ENCODE data around the gene IDH1. TPM values are rescaled to one million over a fixed set of nuclear protein-coding genes. Genes with fewer than 3 reads are reported as not detected.
"Not testable (repeated sequence)": the region's sequence is repeated elsewhere in the genome, so short reads cannot be mapped to it uniquely, and the experiment has no call there.

IDH1 gene
- total RNA-seq, 4 donors from 2014 or later, result 38.4 to 58.3 (median 43.9) TPM

- no peaks in the 10 kb centered on the region for H3K4me1 ChIP-seq
- H3K4me3 ChIP-seq, result no peak overlapping the region
- 99% methylated on average over 14 of the region's 33 CpGs for WGBS
- TF ChIP-seq POLR2A (IDR thresholded peaks at IDR 0.05), result no peak
- TF ChIP-seq EP300 (IDR thresholded peaks at IDR 0.05), result no peak
- TF ChIP-seq CTCF (IDR thresholded peaks at IDR 0.05), result no peak
- no peak for TF ChIP-seq POLR2AphosphoS5 (IDR thresholded peaks at IDR 0.05)
- H3K27ac ChIP-seq, result no peak overlapping the region
- H3K36me3 ChIP-seq, result no peaks in the 10 kb centered on the region
- H3K9me3 ChIP-seq, result no peaks in the 10 kb centered on the region
- no peaks in the 10 kb centered on the region for H3K27me3 ChIP-seq
- no peak for DNase-seq (ENCODE audit: low spot score in 2 of 2)
Observed at GRCh38 chr2:208227581-208228232, 27.2 kb downstream of the IDH1 start.

- H3K36me3 ChIP-seq, result no peaks in the 10 kb centered on the region
- no peaks in the 10 kb centered on the region for H3K27me3 ChIP-seq
- TF ChIP-seq POLR2A (IDR thresholded peaks at IDR 0.05) (no peak), POLR2AphosphoS5 (IDR thresholded peaks at IDR 0.05) (no peak), CTCF (IDR thresholded peaks at IDR 0.05) (no peak), EP300 (IDR thresholded peaks at IDR 0.05) (no peak)
- WGBS, result 83% methylated on average over 2 of the region's 2 CpGs
- no peaks in the 10 kb centered on the region for H3K9me3 ChIP-seq
- H3K4me1 ChIP-seq, result no peaks in the 10 kb centered on the region
- no peak for DNase-seq (ENCODE audit: low spot score in 2 of 2)
- no peak overlapping the region for H3K4me3 ChIP-seq
- H3K27ac ChIP-seq, result no peak overlapping the region
Observed at GRCh38 chr2:208224802-208225201, 30.1 kb downstream of the IDH1 start.

GRCh38 chr2:208222351-208222750 lies 32.5 kb downstream of the IDH1 start:
- Histone ChIP-seq H3K27me3 (no peaks in the 10 kb centered on the region), H3K36me3 (no peaks in the 10 kb centered on the region), H3K9me3 (no peaks in the 10 kb centered on the region), H3K4me3 (no peak overlapping the region), H3K4me1 (no peaks in the 10 kb centered on the region), H3K27ac (no peak overlapping the region)
- TF ChIP-seq CTCF (IDR thresholded peaks at IDR 0.05) (no peak), POLR2A (IDR thresholded peaks at IDR 0.05) (no peak), EP300 (IDR thresholded peaks at IDR 0.05) (no peak), POLR2AphosphoS5 (IDR thresholded peaks at IDR 0.05) (no peak)
- 86% methylated on average over 3 of the region's 3 CpGs for WGBS
- no peak for DNase-seq (ENCODE audit: low spot score in 2 of 2)

GRCh38 chr2:208221873-208222272 lies 33.0 kb downstream of the IDH1 start:
- not testable (repeated sequence) for H3K9me3 ChIP-seq; H3K36me3 ChIP-seq; H3K4me3 ChIP-seq; H3K27ac ChIP-seq; H3K4me1 ChIP-seq; DNase-seq (ENCODE audit: low spot score in 2 of 2); H3K27me3 ChIP-seq
- WGBS, result 60% methylated on average over 1 of the region's 3 CpGs

- TF ChIP-seq POLR2AphosphoS5 (IDR thresholded peaks at IDR 0.05) (no peak), CTCF (IDR thresholded peaks at IDR 0.05) (no peak), EP300 (IDR thresholded peaks at IDR 0.05) (no peak), POLR2A (IDR thresholded peaks at IDR 0.05) (no peak)
- Histone ChIP-seq H3K9me3 (no peaks in the 10 kb centered on the region), H3K36me3 (no peaks in the 10 kb centered on the region), H3K27me3 (no peaks in the 10 kb centered on the region), H3K27ac (no peak overlapping the region), H3K4me1 (no peaks in the 10 kb centered on the region), H3K4me3 (no peak overlapping the region)
- WGBS, result 82% methylated on average over 9 of the region's 9 CpGs
- DNase-seq (ENCODE audit: low spot score in 2 of 2), result no peak
Observed at GRCh38 chr2:208210688-208211451, 44.0 kb downstream of the IDH1 start.
